HG03342 (cell line): ENCODE measurements around the gene KLHL15.

Experiments used
- ATAC-seq: cut with Tn5 transposase; IDR thresholded peaks from one replicate; pipeline ENCODE4 v1.9.1; 2021; ENCODE audit warnings: mild to moderate bottlenecking, moderate library complexity; ENCODE audit not compliant: unreplicated experiment

KLHL15 gene

DNA sequence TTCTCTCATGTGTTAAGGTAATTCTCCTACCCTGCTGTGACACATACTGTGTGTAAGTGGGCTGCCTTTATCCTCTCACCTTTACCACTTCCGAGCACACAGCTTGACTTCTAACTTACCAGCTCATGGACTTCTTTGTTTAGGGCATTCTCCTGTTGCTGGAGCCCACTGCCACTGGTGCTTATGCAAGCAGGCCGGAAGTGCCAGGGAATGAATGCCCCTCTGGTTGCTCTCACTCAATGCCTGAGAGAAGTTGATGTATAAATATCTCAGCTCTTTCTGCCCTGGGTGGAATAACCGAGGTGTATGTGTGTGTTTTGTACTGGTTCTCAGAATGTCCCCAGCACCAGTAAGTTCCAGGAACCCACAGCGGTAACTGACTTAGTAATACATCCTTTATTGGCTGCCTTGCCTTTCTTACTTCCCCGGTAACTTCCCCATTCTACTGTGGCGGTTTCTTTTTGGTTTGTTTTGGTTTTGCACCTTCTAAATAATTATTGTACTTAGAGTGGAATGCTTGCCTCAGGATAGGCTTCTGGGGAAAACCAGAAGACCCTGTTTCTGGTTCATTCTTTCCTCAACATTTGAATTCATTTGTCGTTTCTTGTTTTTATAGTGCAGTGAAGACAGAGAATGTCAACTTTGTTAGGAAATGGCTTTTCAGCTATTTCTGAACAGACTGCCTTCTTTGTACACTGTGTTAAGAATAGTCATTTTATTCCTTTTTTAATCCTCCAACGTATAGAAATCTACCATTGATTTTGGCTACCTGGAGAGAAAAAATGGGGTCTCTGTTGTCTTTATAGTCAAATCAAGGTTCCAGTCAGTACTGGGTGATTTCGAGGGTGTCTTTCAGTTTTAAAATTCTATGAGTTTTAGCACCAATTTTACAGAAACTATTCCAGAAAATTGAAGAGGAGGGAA lies 73.7 kb downstream of the KLHL15 start:
- peak; percentile 96 for ATAC-seq

GRCh38 chrX:23952391-23952790 lies 74.6 kb downstream of the KLHL15 start:
- no peak for ATAC-seq

DNA sequence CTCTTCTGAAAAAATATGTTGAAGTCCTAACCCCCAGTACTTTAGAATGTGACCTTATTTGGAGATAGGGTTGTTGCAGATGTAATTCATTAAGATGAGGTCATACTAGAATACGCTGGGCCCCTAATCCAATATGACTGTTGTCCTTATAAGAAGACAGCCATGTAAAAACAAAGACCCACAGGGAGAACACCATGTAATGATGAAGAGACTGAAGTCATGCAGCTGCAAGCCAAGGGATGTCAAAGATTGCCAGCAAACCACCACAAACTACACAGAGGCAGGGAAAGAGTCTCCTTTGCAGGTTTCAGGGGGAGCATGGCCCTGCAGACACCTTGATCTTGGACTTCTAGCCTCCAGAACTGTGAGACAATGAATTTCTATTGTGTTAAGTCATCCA lies 81.8 kb downstream of the KLHL15 start:
- no peak for ATAC-seq

DNA sequence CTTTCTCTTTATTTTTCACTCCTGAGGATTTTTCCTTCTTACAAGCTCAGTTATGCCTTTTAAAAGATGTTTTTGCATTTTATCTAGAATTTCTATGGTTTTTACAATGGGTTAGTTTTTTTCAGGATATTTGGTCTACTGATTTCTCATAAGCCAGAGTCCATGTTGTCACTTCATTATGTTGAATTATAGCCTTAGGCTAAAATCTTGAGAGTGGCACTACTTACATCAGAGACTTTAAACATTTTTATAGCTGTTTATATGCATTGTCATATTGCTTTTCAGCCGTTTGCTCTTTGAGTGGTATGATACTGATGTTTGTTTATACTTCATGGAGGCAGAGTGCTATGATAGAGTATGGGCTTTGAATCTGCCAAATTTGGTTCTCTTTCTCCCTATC lies 82.8 kb downstream of the KLHL15 start:
- ATAC-seq = no peak

GRCh38 chrX:23939203-23939602 lies 87.8 kb downstream of the KLHL15 start:
- no peak for ATAC-seq

GRCh38 chrX:23938690-23939089 lies 88.3 kb downstream of the KLHL15 start:
- ATAC-seq = no peak

GRCh38 chrX:23937100-23937499 lies 89.9 kb downstream of the KLHL15 start:
- no peak for ATAC-seq

GRCh38 chrX:23936180-23936579 lies 90.8 kb downstream of the KLHL15 start:
- no peak for ATAC-seq

DNA sequence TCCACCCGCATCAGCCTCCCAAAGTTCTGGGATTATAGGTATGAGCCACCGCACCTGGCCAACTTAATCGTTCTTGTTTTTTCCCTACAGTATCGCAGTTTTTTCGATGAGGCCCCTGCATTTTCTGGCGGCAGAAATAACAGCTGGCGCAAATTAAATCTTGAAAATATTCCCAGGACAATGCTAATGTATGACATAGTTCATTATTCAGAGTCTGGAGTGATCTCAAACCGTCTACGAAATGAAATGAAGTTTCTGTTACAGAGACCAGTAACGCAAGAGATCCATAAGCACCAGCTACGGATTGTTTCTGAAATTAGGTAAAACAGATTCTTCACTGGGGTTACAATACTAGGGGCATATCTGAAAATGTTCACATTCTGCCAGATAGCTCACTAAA lies 91.9 kb downstream of the KLHL15 start:
- ATAC-seq = no peak
